Kidney epithelial cell (primary cell): ENCODE data around the gene PTTG1. TPM values are rescaled to one million over a fixed set of nuclear protein-coding genes. Genes with fewer than 3 reads are reported as not detected.

Experiments
- DNase-seq: peaks from one replicate; pipeline ENCODE4 v3.0.0-alpha.2; 2010; ENCODE audit warnings: low read depth
- H3K27me3 ChIP-seq: 2 replicates; pipeline ENCODE4 v1.6.0; 2011; ENCODE audit warnings: low read length; ENCODE audit not compliant: control insufficient read depth, insufficient read depth
- H3K36me3 ChIP-seq: 2 replicates; pipeline ENCODE4 v1.5.1; 2011; ENCODE audit warnings: low read length; ENCODE audit not compliant: control insufficient read depth, insufficient read depth
- H3K4me3 ChIP-seq: 2 replicates; pipeline ENCODE4 v1.5.1; 2011; ENCODE audit warnings: low read depth, mild to moderate bottlenecking, control low read depth, low read length
- total RNA-seq: library from RNA; depleted of rRNA; stranded (reverse); fragments of >200 nt; gene quantifications from 2 replicates; pipeline ENCODE4 v1.2.3, GENCODE V29; 2015
- TF ChIP-seq, protein P1 (sequence below): IDR thresholded peaks from 2 replicates; pipeline ENCODE4 v1.5.1; 2011; ENCODE audit warnings: mild to moderate bottlenecking, moderate library complexity, low read length, control low read depth, inconsistent platforms; ENCODE audit not compliant: insufficient read depth, poor library complexity, severe bottlenecking

PTTG1 gene
- total RNA-seq, 1 donor from 2014 or later, result 26.0 TPM

DNA sequence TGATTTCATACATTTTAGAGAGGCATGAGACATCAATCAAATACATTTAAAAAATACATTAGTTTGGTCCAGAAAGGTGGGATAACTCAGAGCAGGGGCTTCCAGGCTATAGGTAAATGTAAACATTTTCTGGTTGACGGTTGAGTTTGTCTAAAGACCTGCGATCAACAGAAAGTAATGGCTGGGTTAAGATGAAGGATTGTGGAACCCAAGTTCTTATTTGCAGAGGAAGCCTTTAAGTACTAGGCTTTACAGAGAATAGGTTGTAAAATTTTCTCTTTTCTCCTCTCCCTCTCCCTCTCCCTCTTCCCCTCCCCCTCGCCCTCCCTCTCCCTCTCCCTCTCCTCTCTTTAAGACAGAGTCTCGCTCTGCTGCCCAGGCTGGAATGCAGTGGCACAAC is 50.8 kb downstream of the PTTG1 start:
- Histone ChIP-seq H3K27me3 (no peaks in the 10 kb centered on the region), H3K36me3 (no peaks in the 10 kb centered on the region), H3K4me3 (no peak overlapping the region)
- no peak for DNase-seq
- TF ChIP-seq, protein P1, sequence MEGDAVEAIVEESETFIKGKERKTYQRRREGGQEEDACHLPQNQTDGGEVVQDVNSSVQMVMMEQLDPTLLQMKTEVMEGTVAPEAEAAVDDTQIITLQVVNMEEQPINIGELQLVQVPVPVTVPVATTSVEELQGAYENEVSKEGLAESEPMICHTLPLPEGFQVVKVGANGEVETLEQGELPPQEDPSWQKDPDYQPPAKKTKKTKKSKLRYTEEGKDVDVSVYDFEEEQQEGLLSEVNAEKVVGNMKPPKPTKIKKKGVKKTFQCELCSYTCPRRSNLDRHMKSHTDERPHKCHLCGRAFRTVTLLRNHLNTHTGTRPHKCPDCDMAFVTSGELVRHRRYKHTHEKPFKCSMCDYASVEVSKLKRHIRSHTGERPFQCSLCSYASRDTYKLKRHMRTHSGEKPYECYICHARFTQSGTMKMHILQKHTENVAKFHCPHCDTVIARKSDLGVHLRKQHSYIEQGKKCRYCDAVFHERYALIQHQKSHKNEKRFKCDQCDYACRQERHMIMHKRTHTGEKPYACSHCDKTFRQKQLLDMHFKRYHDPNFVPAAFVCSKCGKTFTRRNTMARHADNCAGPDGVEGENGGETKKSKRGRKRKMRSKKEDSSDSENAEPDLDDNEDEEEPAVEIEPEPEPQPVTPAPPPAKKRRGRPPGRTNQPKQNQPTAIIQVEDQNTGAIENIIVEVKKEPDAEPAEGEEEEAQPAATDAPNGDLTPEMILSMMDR, result no peak

DNA sequence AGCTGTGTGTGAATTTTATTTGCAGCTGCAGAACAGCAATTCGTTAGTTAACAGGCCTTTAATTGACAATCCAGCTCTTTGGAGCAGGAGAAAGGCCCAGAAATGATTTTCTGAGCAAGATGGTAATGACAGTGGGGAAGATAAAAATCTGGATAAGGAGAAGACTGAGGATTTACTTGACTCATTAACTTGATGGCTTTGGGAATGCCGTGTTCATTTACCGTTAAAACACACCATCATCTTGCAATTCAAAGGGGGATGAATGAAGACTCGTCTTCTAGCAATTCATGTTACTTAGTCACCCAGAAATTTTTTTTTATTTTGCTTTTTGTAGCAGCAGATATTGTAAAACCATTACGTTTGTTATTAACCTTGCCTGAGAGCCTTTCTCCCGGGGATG is 52.0 kb downstream of the PTTG1 start:
- TF ChIP-seq, protein P1, result no peak

DNA sequence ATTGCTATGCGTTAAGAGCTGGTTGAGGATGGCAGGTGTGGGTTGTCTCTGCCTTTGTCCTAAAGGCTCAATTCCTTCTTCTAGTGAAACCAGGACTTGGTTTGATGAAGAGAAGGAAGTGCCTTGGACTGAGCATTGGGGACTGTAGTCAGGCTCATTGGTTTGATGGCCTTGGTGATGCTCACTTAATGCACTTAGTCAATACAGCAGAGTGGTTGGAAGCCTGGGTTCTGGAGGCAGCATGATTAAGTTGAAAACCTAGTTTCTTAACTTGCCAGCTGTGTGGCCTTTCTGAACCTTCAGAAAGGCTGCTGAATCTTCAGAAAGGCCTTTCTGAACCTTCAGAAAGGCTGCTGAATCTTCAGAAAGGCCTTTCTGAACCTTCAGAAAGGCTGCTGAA is 52.4 kb downstream of the PTTG1 start:
- Histone ChIP-seq H3K27me3 (no peaks in the 10 kb centered on the region), H3K36me3 (no peaks in the 10 kb centered on the region), H3K4me3 (no peak overlapping the region)
- TF ChIP-seq, protein P1, result no peak
- no peak for DNase-seq

More for the DNA sequence above, 52.0 kb downstream of the PTTG1 start:
- Histone ChIP-seq H3K4me3 (no peak overlapping the region), H3K27me3 (no peaks in the 10 kb centered on the region), H3K36me3 (no peaks in the 10 kb centered on the region)
- no peak for DNase-seq

DNA sequence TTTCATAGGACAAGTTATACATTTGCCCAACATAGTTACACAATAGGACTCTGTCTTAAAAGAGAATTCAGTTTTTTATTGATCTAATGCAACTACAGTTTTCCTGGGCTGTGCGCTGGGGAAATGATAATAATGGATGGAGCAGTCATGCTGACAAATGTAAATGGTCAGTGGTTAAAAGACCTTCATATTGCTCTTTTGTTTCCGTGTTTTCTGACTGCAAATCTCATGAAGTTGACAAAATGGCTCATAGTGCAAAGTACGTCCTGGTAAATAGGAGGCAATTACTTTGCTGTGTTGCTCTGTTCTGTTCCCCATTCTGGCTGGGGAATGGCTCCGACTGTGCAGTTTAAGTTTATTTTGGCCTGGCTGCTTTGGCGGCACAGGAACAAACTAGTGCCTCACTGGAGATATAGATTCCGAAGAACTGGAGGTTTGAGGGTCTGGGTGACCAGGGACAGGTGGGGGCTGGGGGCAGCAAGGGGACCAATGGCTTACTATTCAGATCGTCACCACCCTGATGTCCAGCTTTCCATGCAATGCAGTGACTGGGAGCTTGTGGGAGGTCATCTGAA is 54.3 kb downstream of the PTTG1 start:
- Histone ChIP-seq H3K36me3 (no peaks in the 10 kb centered on the region), H3K4me3 (no peak overlapping the region), H3K27me3 (no peaks in the 10 kb centered on the region)
- TF ChIP-seq, protein P1, result no peak
- DNase-seq, result no peak

DNA sequence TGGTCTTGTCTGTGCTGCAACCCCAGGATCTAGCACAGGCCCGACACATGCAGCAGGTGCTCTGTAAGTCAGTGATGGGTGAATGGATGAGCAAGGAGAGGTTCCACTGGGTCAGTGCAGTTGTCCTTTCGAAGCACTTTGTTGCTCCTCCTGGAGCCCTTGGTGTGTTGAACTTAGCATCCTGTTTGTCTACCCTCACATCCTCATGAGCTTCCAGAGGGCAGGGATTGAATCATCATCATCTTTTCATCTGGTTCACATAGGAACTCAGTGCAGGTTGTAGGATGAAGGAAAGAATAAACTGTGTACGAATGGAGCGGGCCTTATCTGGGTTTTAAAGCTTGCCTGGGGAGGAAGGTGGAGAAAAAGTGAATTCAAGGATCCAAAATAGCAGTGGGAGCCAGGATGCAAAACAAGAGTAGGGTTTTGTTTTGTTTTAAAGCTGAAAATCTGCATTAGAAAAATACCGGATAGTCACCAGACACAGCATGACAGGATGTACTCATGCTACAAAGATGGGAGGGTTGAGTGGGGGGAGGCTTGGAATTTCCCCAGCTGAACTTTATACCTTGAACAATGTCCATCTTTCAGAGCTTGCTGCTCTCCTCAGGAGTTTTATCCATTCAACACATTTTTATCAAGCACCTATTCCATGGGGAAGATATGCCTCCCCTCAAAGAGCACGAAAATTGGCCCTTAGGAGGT is 55.8 kb downstream of the PTTG1 start:
- no peak for DNase-seq
- TF ChIP-seq, protein P1, result no peak

DNA sequence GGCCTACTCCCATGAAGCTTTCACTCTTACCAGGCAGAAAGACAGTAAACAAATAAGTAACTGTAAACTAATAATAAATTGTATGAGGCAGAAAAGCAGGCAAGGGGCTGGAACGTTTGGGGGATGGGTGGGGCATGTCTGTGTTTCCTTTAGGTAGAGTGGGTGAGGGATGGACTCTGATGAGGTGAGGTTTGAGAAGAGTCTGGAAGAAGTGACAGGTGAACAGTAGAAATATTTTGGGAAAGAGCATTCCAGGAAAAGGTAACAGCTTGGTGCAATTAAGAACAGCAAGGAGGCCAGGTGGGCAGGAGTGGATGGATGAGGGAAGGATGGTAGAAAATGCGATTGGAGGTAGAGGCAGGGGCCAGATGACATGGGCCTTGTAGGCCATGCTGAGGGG is 56.5 kb downstream of the PTTG1 start:
- no peak for DNase-seq
- TF ChIP-seq, protein P1, result no peak
- Histone ChIP-seq H3K27me3 (no peaks in the 10 kb centered on the region), H3K4me3 (no peak overlapping the region), H3K36me3 (no peaks in the 10 kb centered on the region)

More for the DNA sequence above, 55.8 kb downstream of the PTTG1 start:
- Histone ChIP-seq H3K4me3 (no peak overlapping the region), H3K36me3 (no peaks in the 10 kb centered on the region), H3K27me3 (no peaks in the 10 kb centered on the region)
